Uterus (tissue), 4 donors: Measurements from ENCODE around the gene C6orf132. TPM values are rescaled to one million over a fixed set of nuclear protein-coding genes. Genes with fewer than 3 reads are reported as not detected.

Source experiments
- DNase-seq, 2 donors: peaks; one replicate each; pipeline ENCODE4 v3.0.0-alpha.2; 2019 to 2020
- H3K27ac ChIP-seq, 2 donors: fragments of 200-600 bp; sonication (generic); 1 replicate in 1 of 2; 2 replicates in 1 of 2; pipeline ENCODE4 v1.5.1; 2016 to 2018
- H3K27me3 ChIP-seq, 2 donors: fragments of 200-600 bp; sonication (generic); one replicate each; pipeline ENCODE4 v1.5.1; 2018 to 2019; ENCODE audit warnings: control low read depth in 1 of 2
- H3K36me3 ChIP-seq, 2 donors: fragments of 200-600 bp; sonication (generic); one replicate each; pipeline ENCODE4 v1.5.1; 2019; ENCODE audit warnings: control low read depth in 1 of 2
- H3K4me1 ChIP-seq, 2 donors: fragments of 200-600 bp; sonication (generic); one replicate each; pipeline ENCODE4 v1.5.1; 2018 to 2019; ENCODE audit warnings: control low read depth in 1 of 2
- H3K4me3 ChIP-seq, 2 donors: fragments of 200-600 bp; sonication (generic); 1 replicate in 1 of 2; 2 replicates in 1 of 2; pipeline ENCODE4 v1.5.1; 2018 to 2019; ENCODE audit warnings: mild to moderate bottlenecking in 1 of 2
- H3K9me3 ChIP-seq, 2 donors: fragments of 200-600 bp; sonication (generic); one replicate each; pipeline ENCODE4 v1.5.1; 2019; ENCODE audit warnings: control low read depth in 1 of 2
- CTCF ChIP-seq, 4 experiments: fragments of 200-600 bp in 2 of 4; fragments of 450-650 bp in 2 of 4; sonication (generic) in 2 of 4; IDR thresholded peaks; one replicate each; pipeline ENCODE4 v1.5.1; 2016 to 2019; ENCODE audit warnings: antibody characterized with exemption in 4 of 4, mild to moderate bottlenecking in 2 of 4, moderate library complexity in 1 of 4
- POLR2A ChIP-seq, 2 donors: fragments of 450-650 bp; IDR thresholded peaks; one replicate each; pipeline ENCODE4 v1.6.1; 2016; ENCODE audit warnings: antibody characterized with exemption in 2 of 2, mild to moderate bottlenecking in 1 of 2, moderate library complexity in 1 of 2
- intact Hi-C: fragments of 100-400 bp; cut with DNase I; formaldehyde crosslinking; loops from one replicate; pipeline ENCODE4 v1.15.1; 2023; ENCODE audit warnings: low total_unique reads
- total RNA-seq, 4 donors: library from RNA; depleted of rRNA in 3 of 4; stranded (reverse); fragments of >200 nt in 3 of 4; gene quantifications; one replicate each; pipeline versions ENCODE4 v1.1.0 to v1.2.4, GENCODE V29; 2014 to 2023
- donor health status: DM: yes; HTN: yes; CAD: no.

C6orf132 gene
- total RNA-seq, 4 donors from 2014 or later: 0.91 to 2.4 (median 1.0) TPM; not detected in 1

- H3K4me3 ChIP-seq: no peak overlapping the region
- intact Hi-C loops: no loop called here
- peaks cover 0 to 8% of the 10 kb centered on the region in 2 donors for H3K4me1 ChIP-seq
- H3K27me3 ChIP-seq: peaks cover 0 to 3% of the 10 kb centered on the region in 2 donors
- H3K36me3 ChIP-seq: no peaks in the 10 kb centered on the region
- no peaks in the 10 kb centered on the region for H3K9me3 ChIP-seq
- no peak for TF ChIP-seq CTCF (IDR thresholded peaks at IDR 0.05)
- TF ChIP-seq POLR2A (IDR thresholded peaks at IDR 0.05): no peak
- H3K27ac ChIP-seq: no peak overlapping the region
- no peak for DNase-seq
These were observed 3.5 kb downstream of the C6orf132 start for GRCh38 chr6:42138630-42139619.

DNA sequence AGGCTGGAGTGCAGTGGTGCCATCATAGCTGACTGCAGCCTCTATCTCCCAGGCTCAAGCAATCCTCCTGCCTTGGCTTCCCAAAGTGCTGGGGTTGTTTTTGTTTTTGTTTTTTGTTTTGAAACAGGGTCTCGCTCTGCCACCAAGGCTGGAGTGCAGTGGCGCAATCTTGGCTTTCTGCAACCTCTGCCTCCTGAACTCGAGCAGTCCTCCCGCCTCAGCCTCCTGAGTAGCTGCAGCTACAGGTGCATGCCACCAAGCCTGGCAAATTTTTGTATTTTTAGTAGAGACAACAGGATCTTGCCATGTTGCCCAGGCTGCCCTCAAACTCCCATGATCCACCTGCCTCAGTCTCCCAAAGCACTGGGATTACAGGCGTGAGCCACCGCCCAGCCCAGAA is 4.2 kb downstream of the C6orf132 start:
- Histone ChIP-seq H3K27ac (no peak overlapping the region), H3K36me3 (no peaks in the 10 kb centered on the region), H3K9me3 (no peaks in the 10 kb centered on the region), H3K4me1 (peaks cover 0 to 8% of the 10 kb centered on the region in 2 donors), H3K27me3 (peaks cover 0 to 3% of the 10 kb centered on the region in 2 donors), H3K4me3 (no peak overlapping the region)
- intact Hi-C loops: no loop called here
- TF ChIP-seq POLR2A (IDR thresholded peaks at IDR 0.05) (no peak), CTCF (IDR thresholded peaks at IDR 0.05) (no peak)
- no peak for DNase-seq

DNA sequence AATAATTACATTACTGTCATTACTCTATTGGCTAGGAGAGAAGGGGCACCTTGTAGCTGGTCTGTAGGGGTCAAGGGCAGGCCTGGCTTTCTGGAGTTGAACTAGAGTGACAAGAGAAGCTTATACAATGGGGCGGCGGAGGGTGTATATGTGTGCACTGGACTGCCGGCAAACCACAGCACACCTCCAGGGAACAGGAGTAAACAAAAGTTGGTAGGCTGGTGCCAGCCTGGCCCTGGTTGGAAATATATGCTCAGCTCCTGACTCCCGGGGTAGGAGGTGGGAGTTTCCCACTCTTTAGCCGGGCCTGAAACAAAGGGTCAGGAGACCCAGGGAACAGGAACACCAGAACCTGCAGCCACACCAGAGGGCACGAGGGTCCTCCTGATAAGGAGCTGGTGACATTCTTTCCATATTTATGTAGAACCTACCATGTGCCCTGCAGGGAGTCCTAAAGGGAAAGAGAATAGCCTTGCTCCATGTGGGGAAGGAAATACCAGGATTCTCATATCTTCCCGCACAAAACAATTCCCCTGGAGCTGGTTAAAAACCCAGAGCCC is 5.1 kb downstream of the C6orf132 start:
- DNase-seq: no peak
- Histone ChIP-seq H3K27ac (no peak overlapping the region), H3K36me3 (no peaks in the 10 kb centered on the region), H3K4me3 (no peak overlapping the region), H3K9me3 (no peaks in the 10 kb centered on the region), H3K27me3 (no peaks in the 10 kb centered on the region), H3K4me1 (peaks cover 0 to 4% of the 10 kb centered on the region in 2 donors)
- TF ChIP-seq POLR2A (IDR thresholded peaks at IDR 0.05): no peak
- no peak for TF ChIP-seq CTCF (IDR thresholded peaks at IDR 0.05)
- intact Hi-C loops: no loop called here

- intact Hi-C loops: no loop called here
- H3K4me1 ChIP-seq: no peaks in the 10 kb centered on the region
- H3K27ac ChIP-seq: no peak overlapping the region
These were observed 5.8 kb downstream of the C6orf132 start for GRCh38 chr6:42136508-42137193.

More at GRCh38 chr6:42136508-42137193, 5.8 kb downstream of the C6orf132 start:
- Histone ChIP-seq H3K9me3 (no peaks in the 10 kb centered on the region), H3K36me3 (no peaks in the 10 kb centered on the region), H3K4me3 (no peak overlapping the region), H3K27me3 (no peaks in the 10 kb centered on the region)
- DNase-seq: no peak
- TF ChIP-seq POLR2A (IDR thresholded peaks at IDR 0.05) (no peak), CTCF (IDR thresholded peaks at IDR 0.05) (no peak)
